Stimulated activated naive CD8-positive, alpha-beta T cell treated with anti-CD3 and anti-CD28 coated beads, Interleukin-15, amount 100 ng/mL, for 72 hours (primary cell): ENCODE measurements around the gene COPS6.

Experiments used
- ATAC-seq: fragments of 150-1000 bp; cut with Tn5 transposase; 2 replicates; pipeline ENCODE4 v1.10.0; 2021; ENCODE audit warnings: mild to moderate bottlenecking, moderate library complexity
- DNase-seq, 2 donors: peaks; one replicate each; pipeline ENCODE4 v3.0.0; 2021 to 2022
- H3K27ac Mint-ChIP-seq, 2 donors: one replicate each; pipeline ENCODE4 v1.8.0; 2022; ENCODE audit warnings: mild to moderate bottlenecking in 2 of 2, mixed read lengths in 2 of 2, moderate library complexity in 2 of 2
- H3K27me3 Mint-ChIP-seq: one replicate; pipeline ENCODE4 v1.8.0; 2022; ENCODE audit warnings: mixed read lengths
- H3K4me1 Mint-ChIP-seq: one replicate; pipeline ENCODE4 v1.8.0; 2022; ENCODE audit warnings: mild to moderate bottlenecking, mixed read lengths
- H3K4me3 Mint-ChIP-seq, 2 donors: one replicate each; pipeline ENCODE4 v1.8.0; 2022; ENCODE audit warnings: mild to moderate bottlenecking in 2 of 2, mixed read lengths in 2 of 2, moderate library complexity in 1 of 2
- H3K9me3 Mint-ChIP-seq, 2 donors: one replicate each; pipeline ENCODE4 v1.8.0; 2022; ENCODE audit warnings: mixed read lengths in 2 of 2

COPS6 gene

GRCh38 chr7:100091411-100092181 is 2.8 kb downstream of the COPS6 start:
- peak overlapping the region in 1 of 2 donors; percentile 23 for H3K4me3 Mint-ChIP-seq
- H3K27me3 Mint-ChIP-seq: no peaks in the 10 kb centered on the region
- H3K9me3 Mint-ChIP-seq: no peaks in the 10 kb centered on the region
- DNase-seq: peak in 1 of 2 donors; percentile 23
- peak overlapping the region in 1 of 2 donors; percentile 87 for H3K27ac Mint-ChIP-seq
- peaks cover 76% of the 10 kb centered on the region for H3K4me1 Mint-ChIP-seq
- peak; percentile 26 for ATAC-seq

GRCh38 chr7:100093054-100093453 is 4.3 kb downstream of the COPS6 start:
- H3K9me3 Mint-ChIP-seq: no peaks in the 10 kb centered on the region
- ATAC-seq (no peak), DNase-seq (no peak)
- peaks cover 80% of the 10 kb centered on the region for H3K4me1 Mint-ChIP-seq
- H3K4me3 Mint-ChIP-seq: no peak overlapping the region
- H3K27ac Mint-ChIP-seq: peak overlapping the region in 1 of 2 donors; percentile 93
- no peaks in the 10 kb centered on the region for H3K27me3 Mint-ChIP-seq

DNA sequence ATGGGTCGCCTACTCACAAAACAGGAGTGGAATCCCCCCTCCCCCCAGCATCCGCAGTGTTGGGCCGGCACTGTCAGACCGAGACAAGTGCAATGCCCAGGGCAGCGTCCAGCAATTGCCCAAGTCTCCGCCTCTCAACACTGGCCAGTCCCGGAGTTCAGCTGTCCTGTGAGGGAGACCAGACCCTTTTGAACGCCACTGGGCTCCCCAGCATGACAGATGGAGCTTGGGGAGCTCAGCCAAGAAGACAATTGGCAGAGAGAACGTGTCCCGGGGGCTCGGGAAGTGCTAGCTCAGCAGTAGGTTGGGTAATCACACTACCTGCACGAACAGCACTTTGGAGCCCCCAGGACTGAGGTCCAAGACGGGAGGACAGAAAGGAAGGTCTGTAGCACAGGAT is 4.7 kb downstream of the COPS6 start:
- ATAC-seq (no peak), DNase-seq (no peak)
- no peaks in the 10 kb centered on the region for H3K27me3 Mint-ChIP-seq
- H3K27ac Mint-ChIP-seq: peak overlapping the region in 1 of 2 donors; percentile 93
- H3K9me3 Mint-ChIP-seq: no peaks in the 10 kb centered on the region
- H3K4me1 Mint-ChIP-seq: peaks cover 82% of the 10 kb centered on the region
- H3K4me3 Mint-ChIP-seq: peak overlapping the region in 1 of 2 donors; percentile 18

DNA sequence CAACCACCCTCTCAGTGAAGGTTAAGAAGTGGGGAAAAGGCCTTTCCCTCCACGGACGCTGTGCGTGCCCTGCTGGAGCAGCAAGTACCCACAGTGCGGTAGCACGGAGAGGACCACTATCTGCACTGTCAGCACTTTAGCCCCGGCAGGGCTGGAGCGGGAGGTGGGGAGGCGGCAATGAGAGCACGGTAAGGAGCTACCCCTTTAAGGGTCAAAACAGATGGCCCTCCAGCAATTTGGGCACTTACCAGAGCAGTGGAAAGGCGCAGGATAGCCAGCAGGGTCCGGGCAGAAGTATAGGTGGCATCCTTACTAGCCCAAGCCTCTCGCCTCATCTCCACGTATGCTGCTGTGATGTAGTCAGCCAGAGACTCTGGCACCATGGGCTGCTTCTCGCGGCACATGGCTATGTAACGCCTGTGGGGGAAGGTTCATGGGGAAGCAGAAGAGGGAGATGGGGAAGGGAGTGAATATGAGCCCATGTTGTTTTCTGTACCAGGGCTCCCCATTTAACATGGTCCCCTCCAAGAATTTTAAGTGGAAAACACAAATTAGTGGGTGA is 5.2 kb downstream of the COPS6 start:
- Mint-ChIP-seq H3K4me3 (peak overlapping the region in 1 of 2 donors; percentile 18), H3K27me3 (no peaks in the 10 kb centered on the region), H3K4me1 (peaks cover 87% of the 10 kb centered on the region), H3K9me3 (no peaks in the 10 kb centered on the region), H3K27ac (peak overlapping the region in 1 of 2 donors; percentile 93)
- DNase-seq (no peak), ATAC-seq (no peak)

DNA sequence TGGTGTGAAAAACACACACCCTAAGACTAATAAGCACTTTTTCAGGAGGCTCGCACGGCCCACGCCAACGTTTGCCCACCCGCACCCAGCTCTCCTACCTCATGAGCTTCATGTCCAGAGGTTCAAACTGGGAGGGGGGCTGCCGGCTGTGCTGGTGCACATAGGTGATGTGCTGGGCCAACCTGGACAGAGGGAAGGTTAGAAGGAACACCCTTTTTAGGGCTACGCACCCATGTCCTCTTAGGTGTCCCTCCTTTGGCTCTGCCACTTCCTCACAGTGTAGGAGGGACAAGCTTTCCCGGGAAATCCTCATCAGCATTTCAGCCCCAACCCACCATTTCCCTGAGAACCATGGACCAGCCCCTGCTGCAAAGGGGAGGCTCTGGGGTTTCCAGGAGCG is 6.5 kb downstream of the COPS6 start:
- peak overlapping the region in 1 of 2 donors; percentile 87 for H3K27ac Mint-ChIP-seq
- peaks cover 88% of the 10 kb centered on the region for H3K4me1 Mint-ChIP-seq
- no peaks in the 10 kb centered on the region for H3K27me3 Mint-ChIP-seq
- no peak overlapping the region for H3K4me3 Mint-ChIP-seq
- no peaks in the 10 kb centered on the region for H3K9me3 Mint-ChIP-seq
- ATAC-seq: no peak
- DNase-seq: no peak

GRCh38 chr7:100095704-100096103 is 6.9 kb downstream of the COPS6 start:
- DNase-seq: no peak
- Mint-ChIP-seq H3K9me3 (no peaks in the 10 kb centered on the region), H3K27ac (peak overlapping the region in 1 of 2 donors; percentile 87)

GRCh38 chr7:100098913-100099312 is 10.1 kb downstream of the COPS6 start:
- peak overlapping the region; percentile 94 to 95 for H3K4me3 Mint-ChIP-seq
- ATAC-seq (no peak), DNase-seq (no peak)
- peaks cover 71% of the 10 kb centered on the region for H3K4me1 Mint-ChIP-seq
- no peaks in the 10 kb centered on the region for H3K9me3 Mint-ChIP-seq
- peak overlapping the region; percentile 3 to 100 for H3K27ac Mint-ChIP-seq
- no peaks in the 10 kb centered on the region for H3K27me3 Mint-ChIP-seq

More at GRCh38 chr7:100095704-100096103, 6.9 kb downstream of the COPS6 start:
- H3K4me3 Mint-ChIP-seq: peak overlapping the region in 1 of 2 donors; percentile 5
- H3K27me3 Mint-ChIP-seq: no peaks in the 10 kb centered on the region
- peaks cover 88% of the 10 kb centered on the region for H3K4me1 Mint-ChIP-seq
- no peak for ATAC-seq

DNA sequence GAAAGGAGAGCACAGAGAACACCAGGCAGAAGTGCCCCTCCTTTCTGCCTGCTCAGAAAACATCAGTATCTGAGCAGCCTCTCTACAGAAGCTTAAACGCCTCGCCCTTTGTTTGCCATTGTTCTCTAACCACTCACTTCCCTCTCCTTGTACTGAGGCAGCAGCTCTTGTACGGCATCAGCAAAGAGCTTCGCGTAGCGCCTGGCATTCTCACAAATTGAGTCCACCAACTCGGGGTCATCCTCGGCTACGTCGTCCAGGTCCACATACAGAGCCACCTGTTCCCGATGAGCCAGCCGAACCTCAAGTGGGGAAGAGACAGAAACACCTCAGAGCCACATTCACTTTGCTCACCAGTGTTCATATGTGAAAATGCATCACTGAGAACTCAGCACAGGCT is 10.7 kb downstream of the COPS6 start:
- Mint-ChIP-seq H3K27ac (peak overlapping the region in 1 of 2 donors; percentile 100), H3K4me3 (peak overlapping the region; percentile 94 to 95), H3K4me1 (peaks cover 68% of the 10 kb centered on the region), H3K9me3 (no peaks in the 10 kb centered on the region), H3K27me3 (no peaks in the 10 kb centered on the region)
- DNase-seq (no peak), ATAC-seq (no peak)

GRCh38 chr7:100100420-100101015 is 11.7 kb downstream of the COPS6 start:
- Mint-ChIP-seq H3K4me1 (peaks cover 61% of the 10 kb centered on the region), H3K4me3 (peak overlapping the region; percentile 94 to 95), H3K27me3 (no peaks in the 10 kb centered on the region), H3K9me3 (no peaks in the 10 kb centered on the region), H3K27ac (peak overlapping the region; percentile 97 to 100)
- DNase-seq (peak; percentile 88 to 89), ATAC-seq (peak; percentile 83)

DNA sequence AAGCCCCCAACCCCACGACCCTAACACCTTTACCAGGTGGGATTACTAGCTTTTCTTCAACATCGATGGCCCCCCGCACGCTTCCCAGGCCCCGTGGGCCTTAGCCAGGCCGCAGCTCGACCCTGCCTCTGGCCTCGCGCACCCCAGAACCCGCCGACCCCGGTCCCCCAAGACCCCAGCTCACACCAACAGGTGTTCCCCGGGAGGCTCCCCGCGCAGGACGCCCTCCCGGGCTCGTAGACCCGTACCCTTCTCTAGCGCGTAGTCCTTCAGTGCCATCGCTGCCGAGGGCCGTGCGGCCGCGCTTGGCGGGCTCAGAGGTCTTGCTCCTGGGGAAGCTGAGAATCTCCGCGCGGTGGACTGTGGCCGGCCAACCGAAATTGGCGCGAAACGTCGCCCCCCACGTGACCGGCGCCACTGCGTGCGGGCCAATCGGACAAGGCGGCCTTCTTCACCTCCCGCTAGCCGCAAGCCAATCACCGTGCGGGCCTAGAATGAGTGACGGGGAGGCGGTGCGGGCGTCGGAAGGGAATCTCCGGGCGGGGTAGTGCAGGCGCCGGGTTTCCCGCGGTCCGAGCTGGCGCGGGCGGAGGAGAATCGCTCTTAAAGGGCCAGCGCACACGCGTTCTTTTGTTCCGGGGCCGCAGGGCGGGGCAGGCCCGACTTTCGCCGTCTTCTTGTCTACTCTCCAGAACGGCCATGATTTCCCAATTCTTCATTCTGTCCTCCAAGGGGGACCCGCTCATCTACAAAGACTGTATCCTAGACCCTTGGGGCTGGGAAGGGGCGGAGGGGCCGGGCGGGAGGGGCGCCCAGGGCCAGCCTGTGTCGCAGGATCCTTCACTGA is 12.5 kb downstream of the COPS6 start, which contains the start of the genes AP4M1 and MCM7:
Gene AP4M1 (plus strand): TSS at position 628 of the 847 bp plus-strand sequence. CDS start 72 bp downstream, at position 700.
Gene MCM7 (minus strand): TSS at position 382 of the 847 bp plus-strand sequence. CDS start 103 bp downstream, at position 279.
- Mint-ChIP-seq H3K4me3 (peak within 1 kb of the TSS; percentile 94 to 95), H3K27me3 (no peaks in the 10 kb centered on the region), H3K27ac (peak within 1 kb of the TSS; percentile 97 to 100), H3K9me3 (no peaks in the 10 kb centered on the region), H3K4me1 (peaks cover 54% of the 10 kb centered on the region)
- peak; percentile 93 for ATAC-seq
- peak; percentile 97 to 99 for DNase-seq

DNA sequence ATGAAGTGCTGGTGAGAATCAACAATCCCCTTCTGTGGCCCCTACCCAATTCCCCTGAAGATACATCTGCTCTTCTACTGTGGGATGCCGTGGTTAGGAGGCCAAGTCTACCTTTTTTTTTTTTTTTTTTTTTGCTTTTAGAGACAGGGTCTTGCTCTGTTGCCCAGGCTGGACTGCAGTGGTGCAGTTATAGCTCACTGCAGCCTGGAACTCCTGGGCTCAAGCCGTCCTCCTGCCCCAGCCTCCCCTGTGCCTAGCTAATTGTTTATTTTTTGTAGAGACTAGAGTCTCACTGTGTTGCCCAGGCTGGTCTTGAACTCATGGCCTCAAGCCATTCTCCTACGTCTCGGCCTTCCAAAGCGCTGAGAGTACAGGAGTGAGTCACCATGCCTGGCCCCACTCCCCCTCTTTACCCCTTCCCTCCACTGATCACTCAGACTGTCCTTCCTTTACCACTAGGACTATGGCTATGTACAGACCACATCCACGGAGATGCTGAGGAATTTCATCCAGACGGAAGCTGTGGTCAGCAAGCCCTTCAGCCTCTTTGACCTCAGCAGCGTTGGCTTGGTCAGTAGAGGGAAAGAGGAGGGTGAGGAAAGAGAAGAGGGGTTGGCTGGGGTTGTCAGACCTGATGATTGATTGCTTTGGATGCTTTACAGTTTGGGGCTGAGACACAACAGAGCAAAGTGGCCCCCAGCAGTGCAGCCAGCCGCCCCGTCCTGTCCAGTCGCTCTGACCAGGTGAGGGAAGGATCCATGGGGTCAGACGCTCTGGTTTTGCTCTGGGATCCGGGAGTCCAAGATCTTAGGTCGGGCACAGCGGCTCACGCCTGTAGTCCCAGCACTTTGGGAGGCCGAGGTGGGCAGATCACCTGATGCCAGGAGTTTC is 14.4 kb downstream of the COPS6 start:
- H3K27ac Mint-ChIP-seq: no peak overlapping the region
- ATAC-seq (no peak), DNase-seq (no peak)
- peak overlapping the region; percentile 94 to 95 for H3K4me3 Mint-ChIP-seq
- H3K9me3 Mint-ChIP-seq: no peaks in the 10 kb centered on the region
- no peaks in the 10 kb centered on the region for H3K27me3 Mint-ChIP-seq
- peaks cover 51% of the 10 kb centered on the region for H3K4me1 Mint-ChIP-seq

GRCh38 chr7:100105534-100105933 is 16.8 kb downstream of the COPS6 start:
- no peak overlapping the region for H3K27ac Mint-ChIP-seq
- no peak overlapping the region for H3K4me3 Mint-ChIP-seq
- ATAC-seq: no peak
- H3K9me3 Mint-ChIP-seq: no peaks in the 10 kb centered on the region
- no peak for DNase-seq
- H3K27me3 Mint-ChIP-seq: no peaks in the 10 kb centered on the region
- peaks cover 27% of the 10 kb centered on the region for H3K4me1 Mint-ChIP-seq

- no peak for ATAC-seq
These were observed 17.9 kb downstream of the COPS6 start for GRCh38 chr7:100106633-100107032.

GRCh38 chr7:100107125-100107737 is 18.5 kb downstream of the COPS6 start:
- Mint-ChIP-seq H3K4me1 (peaks cover 24% of the 10 kb centered on the region), H3K27ac (no peak overlapping the region), H3K27me3 (no peaks in the 10 kb centered on the region), H3K9me3 (no peaks in the 10 kb centered on the region), H3K4me3 (no peak overlapping the region)
- DNase-seq (no peak), ATAC-seq (no peak)

More at GRCh38 chr7:100106633-100107032, 17.9 kb downstream of the COPS6 start:
- no peak for DNase-seq
- no peaks in the 10 kb centered on the region for H3K27me3 Mint-ChIP-seq
- no peaks in the 10 kb centered on the region for H3K9me3 Mint-ChIP-seq
- no peak overlapping the region for H3K4me3 Mint-ChIP-seq
- H3K4me1 Mint-ChIP-seq: peaks cover 25% of the 10 kb centered on the region
- peak overlapping the region in 1 of 2 donors; percentile 85 for H3K27ac Mint-ChIP-seq
